ENCODE results near the gene NAV1.

The NAV1 gene

GRCh38 chr1:201556841-201557571, 18.1 kb downstream of the NAV1 start:
- TF ChIP-seq CTCF (conservative IDR thresholded peaks at IDR 0.05) = no peak
- H3K27ac ChIP-seq = no peak overlapping the region

GRCh38 chr1:201557572-201557958, 18.6 kb downstream of the NAV1 start:
- no peak for TF ChIP-seq CTCF (conservative IDR thresholded peaks at IDR 0.05)
- H3K27ac ChIP-seq = no peak overlapping the region

- H3K27ac ChIP-seq = no peak overlapping the region; the same call in 1 of the 2 replicates
These were observed 20.8 kb downstream of the NAV1 start for GRCh38 chr1:201559679-201560162.

GRCh38 chr1:201560328-201561194, 21.6 kb downstream of the NAV1 start:
- TF ChIP-seq CTCF (conservative IDR thresholded peaks at IDR 0.05) = no peak
- H3K27ac ChIP-seq = no peak overlapping the region

More at GRCh38 chr1:201559679-201560162, 20.8 kb downstream of the NAV1 start:
- peak; percentile 91 for TF ChIP-seq CTCF (conservative IDR thresholded peaks at IDR 0.05)

- H3K27ac ChIP-seq = no peak overlapping the region
- no peak for TF ChIP-seq CTCF (conservative IDR thresholded peaks at IDR 0.05)
These were observed 22.3 kb downstream of the NAV1 start for GRCh38 chr1:201561195-201561564.

GRCh38 chr1:201561601-201562000, 22.7 kb downstream of the NAV1 start:
- no peak for TF ChIP-seq CTCF (conservative IDR thresholded peaks at IDR 0.05)
- H3K27ac ChIP-seq = no peak overlapping the region

- no peak for TF ChIP-seq CTCF (conservative IDR thresholded peaks at IDR 0.05)
- H3K27ac ChIP-seq = no peak overlapping the region
These were observed 23.3 kb downstream of the NAV1 start for GRCh38 chr1:201562257-201562656.
